Right ventricle myocardium inferior (tissue), 1 donor: Measurements from ENCODE around the gene SUPV3L1. TPM values are rescaled to one million over a fixed set of nuclear protein-coding genes. Genes with fewer than 3 reads are reported as not detected.

ENCODE experiments used
- ATAC-seq: fragments of 200-7000 bp; cut with Tn5 transposase; one replicate; pipeline ENCODE4 v1.9.1; 2020; ENCODE audit warnings: mild to moderate bottlenecking, moderate library complexity
- DNase-seq: peaks from one replicate; pipeline ENCODE4 v3.0.0; 2021; ENCODE audit errors: missing footprints
- intact Hi-C: fragments of 100-400 bp; cut with DNase I; formaldehyde crosslinking; loops from one replicate; pipeline ENCODE4 v1.11.0; 2022
- total RNA-seq: library from RNA; stranded (reverse); fragmentation: NEBNext Ultra II Directional; extraction: Animal tissue kit (Norgen Biotek cat#: 25700); gene quantifications from one replicate; pipeline ENCODE4 v1.2.1, GENCODE V29; 2021
- donor health status: DM: no; HTN: yes; CAD: no; lungs with severe emphysema.

The SUPV3L1 gene
- total RNA-seq, 1 donor from 2014 or later: 40.1 TPM

DNA sequence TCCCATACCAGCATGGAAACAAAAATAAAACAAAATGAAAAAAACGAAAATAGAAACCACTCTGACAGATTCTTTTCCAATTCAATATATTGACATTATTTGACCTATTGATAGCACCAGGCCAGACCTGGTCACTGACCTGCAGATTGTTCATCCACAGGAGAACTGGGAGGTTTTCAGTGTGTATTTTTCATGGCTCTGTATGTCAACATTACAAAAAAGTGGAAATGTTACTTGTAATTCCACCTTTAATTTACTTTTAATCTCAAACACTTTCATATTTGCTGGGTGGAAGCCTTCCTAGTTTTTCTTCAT, 43.0 kb downstream of the SUPV3L1 start:
- ATAC-seq (no peak), DNase-seq (no peak)
- intact Hi-C loops: no loop called here

DNA sequence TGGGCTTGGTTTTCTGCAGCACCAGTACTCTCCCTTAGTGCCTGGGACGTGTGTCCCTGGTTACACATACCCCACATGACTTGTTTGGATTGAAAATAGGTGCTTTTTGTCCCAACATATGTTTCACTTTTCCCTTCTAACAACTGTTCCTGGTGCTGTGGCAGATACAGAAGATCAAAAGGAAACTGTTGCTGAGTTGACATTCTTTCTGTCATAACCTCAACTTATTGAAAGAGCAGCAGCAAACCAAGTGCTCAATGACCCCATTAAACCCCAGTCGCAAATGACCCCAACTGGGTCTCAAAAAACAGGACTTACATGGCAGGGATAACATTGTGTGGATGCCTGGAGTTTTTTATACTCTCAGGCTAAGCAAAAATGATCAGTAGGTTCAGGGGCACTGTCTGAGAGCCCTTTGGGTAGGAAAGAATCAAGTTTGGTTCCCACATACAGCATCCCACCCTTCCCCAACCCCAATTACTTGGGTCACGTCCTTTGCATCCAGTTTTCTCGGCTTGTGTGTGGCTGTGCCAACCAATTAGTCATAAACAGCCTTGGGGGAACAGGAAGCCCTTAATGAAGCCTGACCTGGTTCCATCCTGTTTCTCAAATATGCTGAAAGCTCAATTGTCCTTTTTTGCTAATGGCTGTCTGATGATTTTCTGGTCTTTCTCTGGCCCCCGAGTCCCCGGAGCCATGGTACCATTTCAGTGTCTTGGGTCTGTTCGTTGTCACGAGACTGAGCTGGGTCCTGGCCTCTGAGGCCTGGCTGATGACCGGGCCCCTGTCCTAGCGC, 45.0 kb downstream of the SUPV3L1 start:
- ATAC-seq: no peak
- DNase-seq: no peak
- intact Hi-C loops: no loop called here

DNA sequence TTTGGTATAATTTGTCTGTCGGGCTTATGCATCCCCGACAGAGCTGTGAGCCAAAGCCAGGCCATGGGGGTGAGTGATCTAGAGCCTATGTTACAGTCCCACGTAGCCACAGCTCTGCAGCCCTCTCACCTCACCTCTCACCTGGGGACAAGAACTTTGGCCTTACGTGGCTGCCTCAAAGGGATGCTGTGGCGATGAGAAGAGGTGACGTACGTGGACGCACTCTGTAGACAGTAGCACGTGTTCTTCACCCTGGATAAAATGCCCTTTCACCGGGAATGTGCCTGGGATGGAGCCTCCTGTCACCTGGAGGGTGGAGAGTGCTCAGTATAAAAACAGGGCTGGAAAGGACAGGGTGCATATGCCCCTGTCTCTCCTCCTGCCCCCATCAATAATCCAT, 45.6 kb downstream of the SUPV3L1 start:
- intact Hi-C loops: no loop called here
- ATAC-seq (no peak), DNase-seq (no peak)

DNA sequence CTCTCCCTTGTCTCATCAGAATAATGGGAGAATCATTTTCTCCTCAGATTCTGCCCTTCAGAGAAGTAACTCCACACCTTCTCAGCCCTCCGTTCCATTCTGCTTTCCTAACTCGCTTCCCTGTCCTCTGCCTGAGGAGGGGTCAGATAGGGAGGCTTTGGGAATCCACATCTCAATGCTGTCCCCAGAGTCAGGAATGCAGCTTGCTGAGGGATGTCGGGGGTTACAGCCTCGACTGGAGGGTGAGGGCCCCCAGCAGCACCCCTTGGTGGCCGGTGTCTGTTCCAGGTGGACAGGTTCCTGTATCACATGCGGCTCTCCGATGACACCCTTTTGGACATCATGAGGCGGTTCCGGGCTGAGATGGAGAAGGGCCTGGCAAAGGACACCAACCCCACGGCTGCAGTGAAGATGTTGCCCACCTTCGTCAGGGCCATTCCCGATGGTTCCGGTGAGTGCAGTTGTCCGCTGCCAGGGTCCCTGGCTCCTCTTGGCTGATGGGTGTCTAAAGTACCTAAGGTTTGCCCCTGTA, 47.0 kb downstream of the SUPV3L1 start:
- DNase-seq: no peak
- intact Hi-C loops: no loop called here
- ATAC-seq: no peak

DNA sequence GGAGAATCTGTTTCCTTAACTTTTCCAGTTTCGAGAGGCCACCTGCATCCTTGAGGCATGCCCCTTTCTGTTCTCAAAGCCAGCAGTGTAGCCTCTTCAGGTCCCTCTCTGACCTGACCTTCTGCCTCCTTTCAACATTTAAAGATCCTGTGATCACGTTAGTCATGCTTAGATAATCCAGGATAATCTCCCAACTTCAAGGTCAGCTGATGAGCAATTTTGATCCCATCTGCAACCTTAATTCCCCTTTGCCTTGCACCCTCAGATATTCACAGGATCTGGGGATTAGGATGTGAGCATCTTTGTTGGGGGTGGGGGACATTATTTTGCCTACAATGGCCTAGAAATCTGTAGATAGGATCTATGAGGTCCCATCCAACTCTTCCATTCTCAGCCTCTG, 48.1 kb downstream of the SUPV3L1 start:
- ATAC-seq (no peak), DNase-seq (no peak)
- intact Hi-C loops: no loop called here

GRCh38 chr10:69229616-69229916, 49.5 kb downstream of the SUPV3L1 start:
- ATAC-seq (no peak), DNase-seq (no peak)
- intact Hi-C loops: no loop called here

GRCh38 chr10:69230128-69230527, 50.1 kb downstream of the SUPV3L1 start:
- intact Hi-C loops: no loop called here
- DNase-seq: no peak
- ATAC-seq: no peak

GRCh38 chr10:69232252-69232651, 52.2 kb downstream of the SUPV3L1 start:
- DNase-seq (no peak), ATAC-seq (no peak)
- intact Hi-C loops: no loop called here

DNA sequence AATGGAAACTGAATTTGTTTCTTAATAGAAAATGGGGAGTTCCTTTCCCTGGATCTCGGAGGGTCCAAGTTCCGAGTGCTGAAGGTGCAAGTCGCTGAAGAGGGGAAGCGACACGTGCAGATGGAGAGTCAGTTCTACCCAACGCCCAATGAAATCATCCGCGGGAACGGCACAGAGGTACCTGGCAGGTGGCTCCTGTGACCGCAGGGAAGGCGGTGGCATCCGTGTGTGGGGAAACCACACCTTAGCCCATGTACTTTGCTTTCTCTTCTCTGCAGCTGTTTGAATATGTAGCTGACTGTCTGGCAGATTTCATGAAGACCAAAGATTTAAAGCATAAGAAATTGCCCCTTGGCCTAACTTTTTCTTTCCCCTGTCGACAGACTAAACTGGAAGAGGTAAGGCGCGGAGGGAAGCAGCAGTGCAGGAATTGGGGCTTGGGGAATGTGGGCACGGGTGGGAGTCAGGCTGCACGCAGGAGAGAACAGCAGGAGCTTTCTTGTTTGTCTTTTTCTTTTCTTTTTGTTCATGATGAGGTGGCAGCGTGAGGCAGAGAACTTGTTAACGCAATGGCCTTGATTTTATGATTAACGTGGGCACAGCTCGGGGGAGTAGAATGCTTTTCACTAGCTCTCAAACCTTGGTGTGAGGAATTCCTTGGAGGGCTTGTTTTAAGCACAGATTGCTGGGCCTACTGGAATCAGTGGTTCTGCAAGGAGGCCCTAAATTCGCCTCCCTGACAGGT, 52.9 kb downstream of the SUPV3L1 start:
- ATAC-seq: no peak
- intact Hi-C loops: no loop called here

GRCh38 chr10:69234447-69234846, 54.4 kb downstream of the SUPV3L1 start:
- intact Hi-C loops: no loop called here
- ATAC-seq (no peak), DNase-seq (no peak)

More for the DNA sequence above, 52.9 kb downstream of the SUPV3L1 start:
- DNase-seq: no peak

GRCh38 chr10:69237528-69238159, 57.6 kb downstream of the SUPV3L1 start:
- DNase-seq (peak; percentile 93), ATAC-seq (peak; percentile 97)
- intact Hi-C loops: loop anchor here (1.0 to 5.0 kb wide), 3 partner anchors 80 to 175 kb away; no protein-coding TSS in a partner anchor

- ATAC-seq: no peak
- intact Hi-C loops: loop anchor here (5.0 kb wide), 2 partner anchors 78 to 173 kb away; no protein-coding TSS in a partner anchor
- no peak for DNase-seq
These were observed 59.1 kb downstream of the SUPV3L1 start for GRCh38 chr10:69239136-69239535.

- ATAC-seq (no peak), DNase-seq (no peak)
- intact Hi-C loops: loop anchor here (5.0 kb wide), 2 partner anchors 77 to 172 kb away; no protein-coding TSS in a partner anchor
These were observed 59.9 kb downstream of the SUPV3L1 start for GRCh38 chr10:69239816-69240434.

DNA sequence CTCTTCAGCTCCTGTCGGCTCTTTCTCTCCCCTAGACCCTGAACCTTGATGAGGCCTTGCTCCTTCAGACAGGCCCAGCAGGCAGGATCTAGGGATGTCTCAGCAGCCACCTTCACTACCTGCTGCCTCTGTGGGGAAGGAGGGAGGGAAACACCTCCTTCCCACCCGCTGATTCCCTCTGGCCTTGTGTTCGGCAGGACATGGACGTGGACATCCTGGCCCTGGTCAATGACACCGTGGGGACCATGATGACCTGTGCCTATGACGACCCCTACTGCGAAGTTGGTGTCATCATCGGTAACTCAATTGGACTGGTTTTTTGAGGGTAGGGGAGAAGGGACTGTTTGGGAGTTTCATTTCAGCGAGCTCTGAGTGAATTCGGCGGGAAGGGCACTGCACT, 60.4 kb downstream of the SUPV3L1 start:
- no peak for ATAC-seq
- DNase-seq: no peak
- intact Hi-C loops: no loop called here

DNA sequence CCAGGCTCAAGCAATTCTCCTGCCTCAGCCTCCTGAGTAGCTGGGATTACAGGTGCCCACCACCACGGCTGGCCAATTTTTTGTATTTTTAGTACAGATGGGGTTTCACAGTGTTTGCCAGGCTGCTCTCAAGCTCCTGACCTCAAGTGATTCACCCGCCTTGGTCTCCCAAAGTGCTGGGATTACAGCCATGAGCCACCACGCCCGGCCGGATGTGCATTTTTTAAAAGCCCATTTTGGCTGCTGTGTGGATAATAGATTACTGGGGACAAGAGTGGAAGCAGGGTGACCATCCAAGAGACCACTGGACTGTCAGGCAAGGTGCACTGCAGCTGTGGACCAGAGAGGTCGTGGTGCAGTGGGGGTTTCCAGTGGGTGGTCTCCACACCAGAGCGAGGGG, 61.5 kb downstream of the SUPV3L1 start:
- DNase-seq (no peak), ATAC-seq (no peak)
- intact Hi-C loops: no loop called here

DNA sequence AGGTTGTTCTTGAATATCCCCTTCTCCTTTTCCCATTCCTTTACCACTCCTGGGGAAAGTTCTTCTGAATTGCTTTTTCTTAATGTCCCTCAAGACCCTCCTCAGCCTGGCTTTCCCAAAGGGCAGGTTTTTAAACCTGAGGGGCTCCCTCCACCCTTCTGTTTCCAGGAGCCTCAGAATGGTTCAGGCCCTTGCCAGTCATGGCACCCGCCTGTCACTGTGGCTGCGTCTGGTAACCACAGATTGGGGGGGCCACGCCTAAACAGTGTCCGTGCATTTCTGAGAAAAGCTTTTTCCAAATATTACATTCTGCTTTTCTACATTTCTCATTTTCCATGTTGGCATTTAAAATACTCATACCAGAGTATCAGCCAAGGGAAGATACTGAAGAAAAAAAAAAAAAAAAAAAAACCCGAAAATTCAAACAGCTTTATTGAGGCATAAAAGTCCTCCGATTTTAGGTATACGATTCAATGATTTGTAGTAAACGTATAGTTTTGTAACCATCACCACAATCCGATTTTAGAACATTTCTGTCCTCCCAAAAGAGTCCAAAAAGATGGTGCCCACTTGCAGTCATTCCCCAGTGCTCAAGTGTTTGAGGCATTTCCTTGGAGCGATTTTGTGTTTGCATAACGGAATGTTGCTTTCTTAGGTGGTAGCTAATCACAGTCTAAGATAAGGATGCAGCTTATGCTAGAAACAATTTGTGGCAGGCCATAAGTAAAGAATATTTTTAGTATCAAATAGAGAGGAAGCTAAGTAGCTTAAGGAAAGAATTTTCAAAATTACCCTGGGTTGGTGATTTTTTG, 62.2 kb downstream of the SUPV3L1 start:
- DNase-seq: no peak
- intact Hi-C loops: no loop called here
- no peak for ATAC-seq

GRCh38 chr10:69242852-69243212, 62.8 kb downstream of the SUPV3L1 start:
- intact Hi-C loops: no loop called here
- ATAC-seq: no peak

DNA sequence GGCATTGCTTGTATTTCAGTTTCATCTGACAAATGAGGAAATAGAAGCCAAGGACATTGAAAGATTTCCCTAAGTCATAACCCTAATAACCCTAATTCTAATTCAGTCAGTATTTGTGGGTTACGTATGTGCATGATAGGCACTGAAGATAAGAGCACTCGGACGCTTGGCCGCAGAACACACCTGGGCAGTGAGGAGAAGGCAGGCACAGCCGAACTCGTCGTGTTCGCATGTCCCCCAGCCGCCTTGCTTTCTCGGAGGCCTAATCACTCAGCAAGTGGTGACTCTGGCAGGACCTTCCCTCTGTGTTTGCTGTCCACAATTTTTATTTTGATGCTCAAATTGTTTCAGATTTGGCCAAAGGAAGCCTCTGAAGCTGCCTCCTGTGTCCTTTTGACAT, 63.8 kb downstream of the SUPV3L1 start:
- ATAC-seq: no peak
- intact Hi-C loops: no loop called here
- no peak for DNase-seq

More at GRCh38 chr10:69242852-69243212, 62.8 kb downstream of the SUPV3L1 start:
- DNase-seq: no peak

GRCh38 chr10:69246036-69246435, 66.0 kb downstream of the SUPV3L1 start:
- intact Hi-C loops: no loop called here
- DNase-seq: no peak
- no peak for ATAC-seq
